ENCODE results near the gene LEP. TPM values are rescaled to one million over a fixed set of nuclear protein-coding genes. Genes with fewer than 3 reads are reported as not detected.

Gene LEP
- total RNA-seq, 1 experiment from 2014 or later: not detected

DNA sequence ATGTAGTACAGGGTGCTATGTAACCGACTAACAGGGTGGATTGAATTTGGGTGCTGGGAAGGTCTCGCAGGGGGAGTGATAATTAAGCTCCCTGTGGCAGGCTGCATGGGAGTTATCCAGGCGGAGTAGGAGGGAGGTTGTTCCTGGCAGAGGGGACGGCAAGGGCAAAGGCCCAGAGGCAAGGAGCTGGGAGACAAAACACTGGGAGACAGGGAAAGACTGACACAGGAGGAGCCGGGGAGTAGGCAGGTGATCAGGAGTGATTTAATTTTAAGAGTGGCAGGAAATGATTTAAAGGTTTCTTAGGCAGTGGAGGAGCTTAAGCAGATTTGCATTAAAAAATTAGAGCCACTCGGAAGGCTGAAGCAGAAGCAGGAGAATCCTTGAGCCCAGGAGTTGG is 40.7 kb upstream of the LEP start:
- Histone ChIP-seq H2BK12ac (ENCODE audit: insufficient read length, low read depth, low read length) (no peak overlapping the region), H3K9ac (ENCODE audit: extremely low read depth, insufficient read length, low read length) (no peak overlapping the region), H2AFZ (ENCODE audit: low read length) (no peak overlapping the region), H4K8ac (replicated peaks; ENCODE audit: insufficient read length, low read depth, low read length) (no peak overlapping the region), H3K4me1 (ENCODE audit: insufficient read depth, low read length) (0 out of 2 replicates have a peak, but pooled peaks cover 4% of the 10 kb centered on the region), H3K79me2 (ENCODE audit: insufficient read depth, low read length) (no peaks in the 10 kb centered on the region), H4K91ac (ENCODE audit: insufficient read length, low read depth, low read length) (no peak overlapping the region), H2BK120ac (ENCODE audit: low read depth, low read length, poor library complexity, severe bottlenecking) (no peak overlapping the region), H3K9me3 (ENCODE audit: control insufficient read depth, low read depth, low read length) (no peaks in the 10 kb centered on the region), H3K14ac (ENCODE audit: insufficient read depth, low read length) (no peak overlapping the region), H3K23ac (ENCODE audit: insufficient read length, low read depth, low read length) (no peak overlapping the region), H3K4ac (ENCODE audit: low read depth, low read length) (no peak overlapping the region), H3K27me3 (ENCODE audit: insufficient read depth, low read length) (peaks cover 15% of the 10 kb centered on the region), H3T11ph (ENCODE audit: low read length) (no peak overlapping the region), H3K23me2 (ENCODE audit: insufficient read length, low read depth, low read length, poor library complexity, severe bottlenecking) (peaks cover 5% of the 10 kb centered on the region), H3K79me1 (ENCODE audit: insufficient read depth, low read depth, low read length, poor library complexity, severe bottlenecking) (no peaks in the 10 kb centered on the region), H2BK15ac (ENCODE audit: low read depth, low read length) (no peak overlapping the region), H2AK5ac (ENCODE audit: insufficient read length, low read length) (no peak overlapping the region), H3K27ac (ENCODE audit: insufficient read length, low read depth, low read length) (no peak overlapping the region), H4K20me1 (ENCODE audit: control insufficient read depth, insufficient read depth, insufficient read length) (no peaks in the 10 kb centered on the region), H3K4me2 (ENCODE audit: insufficient read depth, insufficient read length, low read length) (no peak overlapping the region), H4K5ac (ENCODE audit: insufficient read length, low read depth, low read length) (no peak overlapping the region), H3K18ac (ENCODE audit: insufficient read length, low read depth, low read length) (no peak overlapping the region), H2BK20ac (ENCODE audit: low read depth, low read length, poor library complexity, severe bottlenecking) (no peak overlapping the region), H3K56ac (ENCODE audit: insufficient read length, low read depth, low read length) (no peak overlapping the region), H2BK5ac (ENCODE audit: insufficient read length, low read length) (no peak overlapping the region)
- Mint-ChIP-seq H3K4me1 (peaks cover 20 to 25% of the 10 kb centered on the region in 2 experiments), H3K36me3 (ENCODE audit: insufficient read depth in 1 of 3, low read depth in 3 of 3) (no peaks in the 10 kb centered on the region; a peak in 1 of 7 replicates), H3K4me3 (peak overlapping the region; percentile 61 to 78), H3K27me3 (ENCODE audit: low read depth) (peaks cover 78% of the 10 kb centered on the region), H3K27ac (no peak overlapping the region), H3K9me3 (peaks cover 11 to 12% of the 10 kb centered on the region in 2 experiments)
- no CpG with 5 or more reads among the region's 6 CpGs for WGBS (ENCODE audit: extremely low coverage, insufficient read length, low lambda C conversion rate)
- DNase-seq: peak; percentile 26
- TF ChIP-seq, protein P1, sequence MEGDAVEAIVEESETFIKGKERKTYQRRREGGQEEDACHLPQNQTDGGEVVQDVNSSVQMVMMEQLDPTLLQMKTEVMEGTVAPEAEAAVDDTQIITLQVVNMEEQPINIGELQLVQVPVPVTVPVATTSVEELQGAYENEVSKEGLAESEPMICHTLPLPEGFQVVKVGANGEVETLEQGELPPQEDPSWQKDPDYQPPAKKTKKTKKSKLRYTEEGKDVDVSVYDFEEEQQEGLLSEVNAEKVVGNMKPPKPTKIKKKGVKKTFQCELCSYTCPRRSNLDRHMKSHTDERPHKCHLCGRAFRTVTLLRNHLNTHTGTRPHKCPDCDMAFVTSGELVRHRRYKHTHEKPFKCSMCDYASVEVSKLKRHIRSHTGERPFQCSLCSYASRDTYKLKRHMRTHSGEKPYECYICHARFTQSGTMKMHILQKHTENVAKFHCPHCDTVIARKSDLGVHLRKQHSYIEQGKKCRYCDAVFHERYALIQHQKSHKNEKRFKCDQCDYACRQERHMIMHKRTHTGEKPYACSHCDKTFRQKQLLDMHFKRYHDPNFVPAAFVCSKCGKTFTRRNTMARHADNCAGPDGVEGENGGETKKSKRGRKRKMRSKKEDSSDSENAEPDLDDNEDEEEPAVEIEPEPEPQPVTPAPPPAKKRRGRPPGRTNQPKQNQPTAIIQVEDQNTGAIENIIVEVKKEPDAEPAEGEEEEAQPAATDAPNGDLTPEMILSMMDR (conservative IDR thresholded peaks at IDR 0.05): no peak

Measured in H9 (cell line).